ENCODE measurements around the gene ZFAND3. TPM values are rescaled to one million over a fixed set of nuclear protein-coding genes. Genes with fewer than 3 reads are reported as not detected.

The ZFAND3 gene
- total RNA-seq, 1 experiment from 2014 or later = 64.0 TPM

GRCh38 chr6:37783856-37784584, 35.5 kb upstream of the ZFAND3 start:
- BruUV-seq (replicated peaks) = no TSS peak
- H3K27ac ChIP-seq (ENCODE audit: low read depth, low read length, poor library complexity, severe bottlenecking) = no peak overlapping the region
- H3K27me3 ChIP-seq (replicated peaks; ENCODE audit: insufficient read depth, low read depth, low read length, poor library complexity) = no peaks in the 10 kb centered on the region
- CTCF ChIA-PET = interaction anchor here (0.7 kb wide), 1 partner anchor 20 kb away, joined by 4 read pairs; no protein-coding TSS in a partner anchor
- POLR2A ChIA-PET (ENCODE audit: low non-redundant PET) = interaction anchor here (0.6 to 0.8 kb wide), 2 partner anchors 7 to 15 kb away, joined by 3 read pairs; no protein-coding TSS in a partner anchor
- H3K9me3 ChIP-seq (ENCODE audit: low read depth, low read length, poor library complexity, severe bottlenecking) = no peaks in the 10 kb centered on the region
- H3K36me3 ChIP-seq (ENCODE audit: insufficient read depth, low read length, poor library complexity, severe bottlenecking) = no peaks in the 10 kb centered on the region
- H3K4me1 ChIP-seq (ENCODE audit: insufficient read depth, low read length, poor library complexity, severe bottlenecking) = peaks cover 11% of the 10 kb centered on the region
- intact Hi-C loops (cut with micrococcal nuclease; ENCODE audit: unreplicated experiment) = no loop called here
- peak overlapping the region; percentile 37 for H3K4me3 ChIP-seq (ENCODE audit: low read depth, low read length, poor library complexity, severe bottlenecking)
- TF ChIP-seq CTCF (conservative IDR thresholded peaks at IDR 0.05; ENCODE audit: low read depth, low read length) (no peak), EZH2 (IDR thresholded peaks at IDR 0.05; ENCODE audit: borderline replicate concordance, low read depth, low read length, poor library complexity, severe bottlenecking) (no peak)
- peak; percentile 18 for DNase-seq (ENCODE audit: low spot score)

- intact Hi-C loops (cut with micrococcal nuclease; ENCODE audit: unreplicated experiment) = no loop called here
- Histone ChIP-seq H3K27me3 (replicated peaks; ENCODE audit: insufficient read depth, low read depth, low read length, poor library complexity) (no peaks in the 10 kb centered on the region), H3K4me3 (ENCODE audit: low read depth, low read length, poor library complexity, severe bottlenecking) (peak overlapping the region; percentile 37), H3K27ac (ENCODE audit: low read depth, low read length, poor library complexity, severe bottlenecking) (no peak overlapping the region), H3K9me3 (ENCODE audit: low read depth, low read length, poor library complexity, severe bottlenecking) (no peaks in the 10 kb centered on the region), H3K36me3 (ENCODE audit: insufficient read depth, low read length, poor library complexity, severe bottlenecking) (no peaks in the 10 kb centered on the region), H3K4me1 (ENCODE audit: insufficient read depth, low read length, poor library complexity, severe bottlenecking) (peaks cover 11% of the 10 kb centered on the region)
- ChIA-PET CTCF (no interaction called here), POLR2A (ENCODE audit: low non-redundant PET) (no interaction called here)
- TF ChIP-seq CTCF (conservative IDR thresholded peaks at IDR 0.05; ENCODE audit: low read depth, low read length) (no peak), EZH2 (IDR thresholded peaks at IDR 0.05; ENCODE audit: borderline replicate concordance, low read depth, low read length, poor library complexity, severe bottlenecking) (no peak)
- no TSS peak for BruUV-seq (replicated peaks)
- DNase-seq (ENCODE audit: low spot score) = no peak
Observed at GRCh38 chr6:37784585-37784967, 35.0 kb upstream of the ZFAND3 start.

- Histone ChIP-seq H3K27me3 (replicated peaks; ENCODE audit: insufficient read depth, low read depth, low read length, poor library complexity) (no peaks in the 10 kb centered on the region), H3K4me1 (ENCODE audit: insufficient read depth, low read length, poor library complexity, severe bottlenecking) (peaks cover 11% of the 10 kb centered on the region), H3K4me3 (ENCODE audit: low read depth, low read length, poor library complexity, severe bottlenecking) (no peak overlapping the region), H3K27ac (ENCODE audit: low read depth, low read length, poor library complexity, severe bottlenecking) (no peak overlapping the region), H3K9me3 (ENCODE audit: low read depth, low read length, poor library complexity, severe bottlenecking) (no peaks in the 10 kb centered on the region), H3K36me3 (ENCODE audit: insufficient read depth, low read length, poor library complexity, severe bottlenecking) (no peaks in the 10 kb centered on the region)
- POLR2A ChIA-PET (ENCODE audit: low non-redundant PET) = no interaction called here
- CTCF ChIA-PET = no interaction called here
- no TSS peak for BruUV-seq (replicated peaks)
- DNase-seq (ENCODE audit: low spot score) = no peak
- TF ChIP-seq EZH2 (IDR thresholded peaks at IDR 0.05; ENCODE audit: borderline replicate concordance, low read depth, low read length, poor library complexity, severe bottlenecking) (no peak), CTCF (conservative IDR thresholded peaks at IDR 0.05; ENCODE audit: low read depth, low read length) (no peak)
- intact Hi-C loops (cut with micrococcal nuclease; ENCODE audit: unreplicated experiment) = no loop called here
Observed at GRCh38 chr6:37785002-37785662, 34.4 kb upstream of the ZFAND3 start.
